WTC11 (cell line): ENCODE measurements around the gene GLRB. TPM values are rescaled to one million over a fixed set of nuclear protein-coding genes. Genes with fewer than 3 reads are reported as not detected.

ENCODE experiments used
- ATAC-seq: fragments of 200-7000 bp; cut with Tn5 transposase; 2 replicates; pipeline ENCODE4 v1.10.0; 2021; ENCODE audit warnings: mild to moderate bottlenecking, moderate library complexity
- CTCF ChIA-PET: fragments of 300-600 bp; sonication (Branson Sonifier 250); formaldehyde crosslinking; loops from one replicate; lab custom pipeline; 2021; ENCODE audit warnings: antibody characterized with exemption; lab: Charles Lee
- POLR2A ChIA-PET: fragments of 350-600 bp; sonication (Branson Sonifier 250); formaldehyde crosslinking; loops from one replicate; lab custom pipeline; 2021; ENCODE audit warnings: antibody characterized with exemption; lab: Charles Lee
- DNase-seq: peaks from one replicate; pipeline ENCODE4 v3.0.0; 2021; ENCODE audit warnings: low spot score
- H3K27ac Mint-ChIP-seq: 2 replicates; pipeline ENCODE4 v1.8.0; 2021; ENCODE audit warnings: mixed read lengths
- H3K27me3 Mint-ChIP-seq: 2 replicates; pipeline ENCODE4 v1.8.0; 2021; ENCODE audit warnings: low read depth, mild to moderate bottlenecking, moderate library complexity, mixed read lengths
- H3K36me3 Mint-ChIP-seq: 2 replicates; pipeline ENCODE4 v1.8.0; 2021; ENCODE audit warnings: mixed read lengths
- H3K4me1 Mint-ChIP-seq: 2 replicates; pipeline ENCODE4 v1.8.0; 2022; ENCODE audit warnings: mixed read lengths
- H3K4me3 Mint-ChIP-seq: 2 replicates; pipeline ENCODE4 v1.8.0; 2021; ENCODE audit warnings: mild to moderate bottlenecking, moderate library complexity, mixed read lengths
- H3K9me3 Mint-ChIP-seq: 2 replicates; pipeline ENCODE4 v1.8.0; 2021; ENCODE audit warnings: mixed read lengths
- AFF4 ChIP-seq: sonication (generic); formaldehyde crosslinking; IDR thresholded peaks from 2 replicates; pipeline ENCODE4 v1.8.1; 2023; ENCODE audit warnings: mild to moderate bottlenecking, missing genetic modification reagents, borderline replicate concordance
- AR ChIP-seq: fragments of 250-450 bp; sonication (Bioruptor Pico); IDR thresholded peaks from 2 replicates; pipeline ENCODE4 v1.9.0; 2021; ENCODE audit warnings: mild to moderate bottlenecking
- ATF6 ChIP-seq: sonication (generic); formaldehyde crosslinking; IDR thresholded peaks from 2 replicates; pipeline ENCODE4 v1.8.1; 2023; ENCODE audit warnings: mild to moderate bottlenecking, missing genetic modification reagents
- CREM ChIP-seq: sonication (generic); formaldehyde crosslinking; IDR thresholded peaks from 2 replicates; pipeline ENCODE4 v1.8.1; 2022; ENCODE audit warnings: mild to moderate bottlenecking, missing genetic modification reagents, moderate library complexity
- E2F4 ChIP-seq: sonication (generic); formaldehyde crosslinking; IDR thresholded peaks from 2 replicates; pipeline ENCODE4 v1.8.1; 2022; ENCODE audit warnings: low read depth, mild to moderate bottlenecking, moderate library complexity, missing genetic modification reagents, borderline replicate concordance
- ELF4 ChIP-seq: sonication (generic); formaldehyde crosslinking; IDR thresholded peaks from 2 replicates; pipeline ENCODE4 v1.8.1; 2022; ENCODE audit warnings: low read depth, mild to moderate bottlenecking, moderate library complexity, missing genetic modification reagents
- EMX1 ChIP-seq: fragments of 250-450 bp; sonication (Bioruptor Pico); IDR thresholded peaks from 2 replicates; pipeline ENCODE4 v1.8.0; 2021; ENCODE audit warnings: mild to moderate bottlenecking
- ESRRA ChIP-seq: sonication (generic); formaldehyde crosslinking; IDR thresholded peaks from 2 replicates; pipeline ENCODE4 v1.8.1; 2022; ENCODE audit warnings: mild to moderate bottlenecking, missing genetic modification reagents, borderline replicate concordance
- ETV6 ChIP-seq: sonication (generic); formaldehyde crosslinking; IDR thresholded peaks from 2 replicates; pipeline ENCODE4 v1.8.1; 2022; ENCODE audit warnings: mild to moderate bottlenecking, missing genetic modification reagents
- FOXK1 ChIP-seq: sonication (generic); formaldehyde crosslinking; IDR thresholded peaks from 2 replicates; pipeline ENCODE4 v1.8.0; 2022; ENCODE audit warnings: mild to moderate bottlenecking, moderate library complexity, missing genetic modification reagents
- FOXP1 ChIP-seq: sonication (generic); formaldehyde crosslinking; IDR thresholded peaks from 2 replicates; pipeline ENCODE4 v1.8.0; 2022; ENCODE audit warnings: missing genetic modification reagents, mild to moderate bottlenecking, moderate library complexity, borderline replicate concordance
- FOXP4 ChIP-seq: sonication (generic); formaldehyde crosslinking; IDR thresholded peaks from 2 replicates; pipeline ENCODE4 v1.8.0; 2022; ENCODE audit warnings: mild to moderate bottlenecking, missing genetic modification reagents
- HMGA2 ChIP-seq: fragments of 250-450 bp; sonication (Bioruptor Pico); IDR thresholded peaks from 2 replicates; pipeline ENCODE4 v1.4.0; 2021; ENCODE audit warnings: mild to moderate bottlenecking, moderate library complexity
- IRF1 ChIP-seq: sonication (generic); formaldehyde crosslinking; IDR thresholded peaks from 2 replicates; pipeline ENCODE4 v1.8.0; 2023; ENCODE audit warnings: missing genetic modification reagents
- IRF2 ChIP-seq: sonication (generic); formaldehyde crosslinking; IDR thresholded peaks from 2 replicates; pipeline ENCODE4 v1.8.0; 2022; ENCODE audit warnings: low read depth, missing genetic modification reagents, borderline replicate concordance
- JAZF1 ChIP-seq: fragments of 250-450 bp; sonication (Bioruptor Pico); IDR thresholded peaks from 2 replicates; pipeline ENCODE4 v1.9.0; 2021; ENCODE audit warnings: moderate library complexity, mild to moderate bottlenecking, inconsistent platforms
- NFATC4 ChIP-seq: fragments of 250-450 bp; sonication (Bioruptor Pico); IDR thresholded peaks from 2 replicates; pipeline ENCODE4 v1.9.0; 2021; ENCODE audit warnings: mild to moderate bottlenecking
- PRRX2 ChIP-seq: fragments of 250-450 bp; sonication (Bioruptor Pico); IDR thresholded peaks from 2 replicates; pipeline ENCODE4 v1.8.0; 2021; ENCODE audit warnings: mild to moderate bottlenecking
- SOX15 ChIP-seq: fragments of 250-450 bp; sonication (Bioruptor Pico); IDR thresholded peaks from 2 replicates; pipeline ENCODE4 v1.9.0; 2021; ENCODE audit warnings: mild to moderate bottlenecking
- ZNF232 ChIP-seq: sonication (generic); formaldehyde crosslinking; IDR thresholded peaks from 2 replicates; pipeline ENCODE4 v1.8.0; 2022; ENCODE audit warnings: mild to moderate bottlenecking, missing genetic modification reagents
- ZNF423 ChIP-seq: fragments of 250-450 bp; sonication (Bioruptor Pico); IDR thresholded peaks from 2 replicates; pipeline ENCODE4 v2.1.2; 2022; ENCODE audit warnings: mild to moderate bottlenecking, moderate library complexity
- total RNA-seq: library from RNA; stranded (reverse); gene quantifications from 3 replicates; pipeline ENCODE4 v1.2.3, GENCODE V29; 2021

Gene GLRB
- total RNA-seq, 1 experiment from 2014 or later, result 0.31 TPM

GRCh38 chr4:157072002-157072401, 3.9 kb upstream of the GLRB start (continued):
- TF ChIP-seq IRF1 (CRISPR knock-in tag), result no peak

- Mint-ChIP-seq H3K4me1 (peaks cover 13% of the 10 kb centered on the region), H3K27me3 (peaks cover 36% of the 10 kb centered on the region), H3K4me3 (peak overlapping the region; percentile 64), H3K27ac (no peak overlapping the region), H3K36me3 (no peaks in the 10 kb centered on the region)
- CTCF ChIA-PET, result interaction anchor here (1.0 to 1.6 kb wide), 3 partner anchors 23 to 107 kb away, joined by 3 to 6 read pairs (median 3); no protein-coding TSS in a partner anchor
- ATAC-seq, result no peak
- DNase-seq, result no peak
- TF ChIP-seq AR (CRISPR knock-in tag) (no peak), ATF6 (CRISPR knock-in tag) (no peak), JAZF1 (CRISPR knock-in tag) (no peak), ZNF232 (CRISPR knock-in tag) (no peak), ELF4 (CRISPR knock-in tag) (no peak), NFATC4 (no peak), AFF4 (no peak), PRRX2 (CRISPR knock-in tag) (no peak), E2F4 (CRISPR knock-in tag) (no peak), EMX1 (CRISPR knock-in tag) (no peak), HMGA2 (CRISPR knock-in tag) (no peak), ETV6 (CRISPR knock-in tag) (no peak), CREM (no peak), FOXP1 (no peak), FOXP4 (no peak), ZNF423 (no peak), ESRRA (CRISPR knock-in tag) (no peak), FOXK1 (CRISPR knock-in tag) (no peak), IRF2 (CRISPR knock-in tag) (no peak), SOX15 (CRISPR knock-in tag) (no peak)
- TF ChIP-seq, all 79 proteins: peak for 0
- no peaks in the 10 kb centered on the region for H3K9me3 Mint-ChIP-seq
- POLR2A ChIA-PET, result no interaction called here
Observed at GRCh38 chr4:157075401-157075800, 549 bp upstream of the GLRB start.
